H9 (cell line): Measurements from ENCODE around the gene C17orf50. TPM values are rescaled to one million over a fixed set of nuclear protein-coding genes. Genes with fewer than 3 reads are reported as not detected.

ENCODE experiments used
- DNase-seq: peaks from one replicate; pipeline ENCODE4 v3.0.0-alpha.2; 2017
- H2AFZ ChIP-seq: one replicate; pipeline ENCODE4 v1.6.1; 2013; ENCODE audit warnings: mild to moderate bottlenecking, low read length, control low read depth, moderate library complexity
- H2AK5ac ChIP-seq: 2 replicates; pipeline ENCODE4 v1.6.1; 2013; ENCODE audit warnings: low read length, control low read depth, mixed read lengths; ENCODE audit not compliant: insufficient read length
- H2BK120ac ChIP-seq: one replicate; pipeline ENCODE4 v1.6.1; 2013; ENCODE audit warnings: low read depth, mild to moderate bottlenecking, low read length, control low read depth, inconsistent platforms; ENCODE audit not compliant: poor library complexity, severe bottlenecking
- H2BK12ac ChIP-seq: 2 replicates; pipeline ENCODE4 v1.6.1; 2013; ENCODE audit warnings: low read length, control low read depth, mixed read lengths, low read depth; ENCODE audit not compliant: insufficient read length
- H2BK15ac ChIP-seq: 2 replicates; pipeline ENCODE4 v1.6.1; 2013; ENCODE audit warnings: low read depth, low read length, control low read depth
- H2BK20ac ChIP-seq: one replicate; pipeline ENCODE4 v1.6.1; 2013; ENCODE audit warnings: low read depth, mild to moderate bottlenecking, low read length, control low read depth, inconsistent platforms; ENCODE audit not compliant: poor library complexity, severe bottlenecking
- H2BK5ac ChIP-seq: 2 replicates; pipeline ENCODE4 v1.6.1; 2013; ENCODE audit warnings: low read length, control low read depth, mixed read lengths; ENCODE audit not compliant: insufficient read length
- H3K14ac ChIP-seq: 2 replicates; pipeline ENCODE4 v1.6.1; 2013; ENCODE audit warnings: low read length, control low read depth; ENCODE audit not compliant: insufficient read depth
- H3K18ac ChIP-seq: 2 replicates; pipeline ENCODE4 v1.6.1; 2013; ENCODE audit warnings: low read depth, mild to moderate bottlenecking, mixed read lengths, low read length, control low read depth; ENCODE audit not compliant: insufficient read length
- H3K23ac ChIP-seq: 2 replicates; pipeline ENCODE4 v1.6.1; 2013; ENCODE audit warnings: low read length, control low read depth, mixed read lengths, low read depth; ENCODE audit not compliant: insufficient read length
- H3K23me2 ChIP-seq: 2 replicates; pipeline ENCODE4 v1.6.1; 2013; ENCODE audit warnings: low read depth, mild to moderate bottlenecking, mixed read lengths, low read length, control low read depth; ENCODE audit not compliant: insufficient read length, poor library complexity, severe bottlenecking
- H3K27ac ChIP-seq: 2 replicates; pipeline ENCODE4 v1.5.1; 2013; ENCODE audit warnings: low read length, control low read depth, mixed read lengths, low read depth; ENCODE audit not compliant: insufficient read length
- H3K27me3 ChIP-seq: 2 replicates; pipeline ENCODE4 v1.6.1; 2013; ENCODE audit warnings: low read length, control low read depth, inconsistent platforms; ENCODE audit not compliant: insufficient read depth
- H3K4ac ChIP-seq: 2 replicates; pipeline ENCODE4 v1.6.1; 2013; ENCODE audit warnings: low read depth, mild to moderate bottlenecking, control low read depth, inconsistent platforms, low read length, moderate library complexity
- H3K4me1 ChIP-seq: 2 replicates; pipeline ENCODE4 v1.6.1; 2013; ENCODE audit warnings: low read length, control low read depth, inconsistent platforms; ENCODE audit not compliant: insufficient read depth
- H3K4me2 ChIP-seq: 2 replicates; pipeline ENCODE4 v1.6.1; 2013; ENCODE audit warnings: low read length, control low read depth, mixed read lengths; ENCODE audit not compliant: insufficient read length, insufficient read depth
- H3K56ac ChIP-seq: 2 replicates; pipeline ENCODE4 v1.6.1; 2013; ENCODE audit warnings: low read depth, mild to moderate bottlenecking, mixed read lengths, low read length, control low read depth; ENCODE audit not compliant: insufficient read length
- H3K79me1 ChIP-seq: 2 replicates; pipeline ENCODE4 v1.6.1; 2013; ENCODE audit warnings: low read depth, mild to moderate bottlenecking, moderate library complexity, low read length, control low read depth, inconsistent platforms; ENCODE audit not compliant: insufficient read depth, poor library complexity, severe bottlenecking
- H3K79me2 ChIP-seq: 2 replicates; pipeline ENCODE4 v1.6.1; 2013; ENCODE audit warnings: low read length, control low read depth, inconsistent platforms; ENCODE audit not compliant: insufficient read depth
- H3K9ac ChIP-seq: 2 replicates; pipeline ENCODE4 v1.6.1; 2013; ENCODE audit warnings: low read length, control low read depth, mixed read lengths; ENCODE audit not compliant: insufficient read length; ENCODE audit errors: extremely low read depth
- H3K9me3 ChIP-seq: one replicate; pipeline ENCODE4 v1.6.1; 2013; ENCODE audit warnings: low read depth, low read length, inconsistent platforms; ENCODE audit not compliant: control insufficient read depth
- H3T11ph ChIP-seq: one replicate; pipeline ENCODE4 v1.6.1; 2013; ENCODE audit warnings: mild to moderate bottlenecking, low read length, control low read depth, inconsistent platforms
- H4K20me1 ChIP-seq: one replicate; pipeline ENCODE4 v1.6.1; 2013; ENCODE audit not compliant: control insufficient read depth, insufficient read length, insufficient read depth
- H4K5ac ChIP-seq: 2 replicates; pipeline ENCODE4 v1.6.1; 2013; ENCODE audit warnings: low read depth, mild to moderate bottlenecking, mixed read lengths, low read length, control low read depth; ENCODE audit not compliant: insufficient read length
- H4K8ac ChIP-seq: replicated peaks from 2 replicates; pipeline ENCODE4 v1.6.1; 2013; ENCODE audit warnings: low read length, control low read depth, mixed read lengths, low read depth; ENCODE audit not compliant: insufficient read length
- H4K91ac ChIP-seq: 2 replicates; pipeline ENCODE4 v1.6.1; 2013; ENCODE audit warnings: low read depth, mild to moderate bottlenecking, moderate library complexity, mixed read lengths, low read length, control low read depth; ENCODE audit not compliant: insufficient read length
- H3K27ac Mint-ChIP-seq, 3 experiments: 2 replicates in 2 of 3; 3 replicates in 1 of 3; pipeline ENCODE4 v1.8.0; 2020 to 2021; ENCODE audit warnings: mixed read lengths in 3 of 3, mild to moderate bottlenecking in 1 of 3, moderate library complexity in 1 of 3
- H3K27me3 Mint-ChIP-seq: 2 replicates; pipeline ENCODE4 v1.8.0; 2021; ENCODE audit warnings: low read depth, mild to moderate bottlenecking, moderate library complexity, mixed read lengths
- H3K36me3 Mint-ChIP-seq, 3 experiments: 2 replicates in 2 of 3; 3 replicates in 1 of 3; pipeline ENCODE4 v1.8.0; 2020 to 2021; ENCODE audit warnings: low read depth in 3 of 3, mixed read lengths in 3 of 3; ENCODE audit not compliant: insufficient read depth in 1 of 3
- H3K4me1 Mint-ChIP-seq, 2 experiments: 2 replicates each; pipeline ENCODE4 v1.8.0; 2020; ENCODE audit warnings: mixed read lengths in 2 of 2
- H3K4me3 Mint-ChIP-seq, 2 experiments: 2 replicates in 1 of 2; 3 replicates in 1 of 2; pipeline ENCODE4 v1.8.0; 2020 to 2021; ENCODE audit warnings: mild to moderate bottlenecking in 2 of 2, mixed read lengths in 2 of 2, moderate library complexity in 1 of 2
- H3K9me3 Mint-ChIP-seq, 2 experiments: 2 replicates in 1 of 2; 3 replicates in 1 of 2; pipeline ENCODE4 v1.8.0; 2020; ENCODE audit warnings: mild to moderate bottlenecking in 2 of 2, mixed read lengths in 2 of 2, moderate library complexity in 1 of 2
- WGBS: extraction: QIAGEN DNeasy Blood & Tissue Kit; methylation state at CpG from one replicate; pipeline ENCODE4 v1.1.7; 2013; ENCODE audit warnings: missing lambda C conversion rate, low lambda C conversion rate, mixed read lengths; ENCODE audit not compliant: insufficient read length; ENCODE audit errors: extremely low coverage; 5-methylcytosine and 5-hydroxymethylcytosine counted together
- total RNA-seq: library from RNA; stranded (reverse); gene quantifications from 2 replicates; pipeline ENCODE4 v1.2.1, GENCODE V29; 2021
- TF ChIP-seq, protein P1 (sequence below): fragments of 200-600 bp; sonication (generic); conservative IDR thresholded peaks from 3 replicates; pipeline ENCODE4 v1.8.0; 2021; ENCODE audit warnings: antibody characterized with exemption, mild to moderate bottlenecking

C17orf50 gene
- total RNA-seq, 1 experiment from 2014 or later = not detected

DNA sequence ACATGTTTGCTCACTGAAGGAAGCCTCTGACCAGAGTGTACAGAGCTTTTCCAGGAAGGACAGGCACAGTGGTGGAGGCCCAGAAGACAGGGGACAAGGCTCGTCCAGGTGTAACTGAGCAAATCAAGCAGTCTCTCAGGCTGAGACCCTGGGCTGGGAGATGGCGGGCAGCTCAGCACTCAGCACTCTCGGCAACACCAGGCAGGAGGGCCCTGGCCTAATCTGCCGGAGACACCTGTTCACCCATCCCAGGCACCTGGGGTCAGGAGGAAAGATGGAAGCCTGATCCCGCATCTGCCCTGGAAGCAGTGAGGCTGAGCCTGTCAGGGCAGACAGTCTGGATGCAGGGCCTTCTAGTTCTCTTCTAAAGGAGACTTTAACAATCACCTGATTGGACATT, 24.5 kb upstream of the C17orf50 start:
- no peaks in the 10 kb centered on the region; the same call in 1 of the 2 replicates for H3K4me1 ChIP-seq
- H3K36me3 Mint-ChIP-seq = no peaks in the 10 kb centered on the region; a peak in 1 of 7 replicates
- H3T11ph ChIP-seq = no peak overlapping the region
- no peak overlapping the region for H4K91ac ChIP-seq
- peaks cover 6% of the 10 kb centered on the region for H3K23me2 ChIP-seq
- H4K8ac ChIP-seq = no peak overlapping the region
- no peaks in the 10 kb centered on the region for H4K20me1 ChIP-seq
- H3K4me1 Mint-ChIP-seq = peaks cover 8% of the 10 kb centered on the region in 2 experiments
- no CpG with 5 or more reads among the region's 5 CpGs for WGBS
- no peak overlapping the region for H3K23ac ChIP-seq
- no peaks in the 10 kb centered on the region for H3K79me1 ChIP-seq
- DNase-seq = no peak
- H3K9me3 Mint-ChIP-seq = peaks cover 0 to 6% of the 10 kb centered on the region in 2 experiments; a peak in 1 of 5 replicates
- H3K9ac ChIP-seq = no peak overlapping the region
- no peak overlapping the region for H2BK120ac ChIP-seq
- no peak overlapping the region for H2BK20ac ChIP-seq
- no peak overlapping the region for H4K5ac ChIP-seq
- H3K79me2 ChIP-seq = no peaks in the 10 kb centered on the region
- H2BK12ac ChIP-seq = no peak overlapping the region
- no peak overlapping the region for H2BK5ac ChIP-seq
- no peak overlapping the region for H2BK15ac ChIP-seq
- peaks cover 51% of the 10 kb centered on the region for H3K27me3 Mint-ChIP-seq
- no peak overlapping the region for H3K56ac ChIP-seq
- H3K9me3 ChIP-seq = no peaks in the 10 kb centered on the region
- no peak overlapping the region for H2AK5ac ChIP-seq
- H3K27ac ChIP-seq = no peak overlapping the region
- no peak overlapping the region for H3K14ac ChIP-seq
- H3K4me3 Mint-ChIP-seq = no peak overlapping the region
- TF ChIP-seq, protein P1, sequence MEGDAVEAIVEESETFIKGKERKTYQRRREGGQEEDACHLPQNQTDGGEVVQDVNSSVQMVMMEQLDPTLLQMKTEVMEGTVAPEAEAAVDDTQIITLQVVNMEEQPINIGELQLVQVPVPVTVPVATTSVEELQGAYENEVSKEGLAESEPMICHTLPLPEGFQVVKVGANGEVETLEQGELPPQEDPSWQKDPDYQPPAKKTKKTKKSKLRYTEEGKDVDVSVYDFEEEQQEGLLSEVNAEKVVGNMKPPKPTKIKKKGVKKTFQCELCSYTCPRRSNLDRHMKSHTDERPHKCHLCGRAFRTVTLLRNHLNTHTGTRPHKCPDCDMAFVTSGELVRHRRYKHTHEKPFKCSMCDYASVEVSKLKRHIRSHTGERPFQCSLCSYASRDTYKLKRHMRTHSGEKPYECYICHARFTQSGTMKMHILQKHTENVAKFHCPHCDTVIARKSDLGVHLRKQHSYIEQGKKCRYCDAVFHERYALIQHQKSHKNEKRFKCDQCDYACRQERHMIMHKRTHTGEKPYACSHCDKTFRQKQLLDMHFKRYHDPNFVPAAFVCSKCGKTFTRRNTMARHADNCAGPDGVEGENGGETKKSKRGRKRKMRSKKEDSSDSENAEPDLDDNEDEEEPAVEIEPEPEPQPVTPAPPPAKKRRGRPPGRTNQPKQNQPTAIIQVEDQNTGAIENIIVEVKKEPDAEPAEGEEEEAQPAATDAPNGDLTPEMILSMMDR = no peak
- H3K27ac Mint-ChIP-seq = no peak overlapping the region
- no peak overlapping the region for H2AFZ ChIP-seq
- no peak overlapping the region for H3K4ac ChIP-seq
- peaks cover 17% of the 10 kb centered on the region; the same call in 1 of the 2 replicates for H3K27me3 ChIP-seq
- H3K18ac ChIP-seq = no peak overlapping the region
- no peak overlapping the region for H3K4me2 ChIP-seq
